HG03135 (cell line): Measurements from ENCODE around the gene OTX1.
"Not testable (repeated sequence)": the region's sequence is repeated elsewhere in the genome, so short reads cannot be mapped to it uniquely, and the experiment has no call there.

Experiments
- ATAC-seq: cut with Tn5 transposase; IDR thresholded peaks from one replicate; pipeline ENCODE4 v1.9.1; 2021; ENCODE audit warnings: mild to moderate bottlenecking, moderate library complexity; ENCODE audit not compliant: unreplicated experiment

OTX1 gene

GRCh38 chr2:63050334-63051041 lies at the start of gene OTX1:
Gene OTX1 (plus strand): TSS chr2:63050830. CDS start chr2:63052991, 2,161 bp downstream.
- peak; percentile 68 for ATAC-seq

GRCh38 chr2:63001576-63001975 lies 49.1 kb upstream of the OTX1 start:
- ATAC-seq = no peak

GRCh38 chr2:63003351-63003750 lies 47.3 kb upstream of the OTX1 start:
- ATAC-seq = no peak

GRCh38 chr2:63007813-63008458 lies 42.7 kb upstream of the OTX1 start:
- no peak for ATAC-seq

GRCh38 chr2:63008838-63009237 lies 41.8 kb upstream of the OTX1 start:
- ATAC-seq = no peak

- ATAC-seq = no peak
These were observed 41.1 kb upstream of the OTX1 start for GRCh38 chr2:63009490-63009889.

- no peak for ATAC-seq
These were observed 38.1 kb upstream of the OTX1 start for GRCh38 chr2:63012541-63012940.

- no peak for ATAC-seq
These were observed 37.2 kb upstream of the OTX1 start for GRCh38 chr2:63013438-63013837.

- no peak for ATAC-seq
These were observed 35.2 kb upstream of the OTX1 start for GRCh38 chr2:63015389-63015788.

GRCh38 chr2:63018439-63018838 lies 32.2 kb upstream of the OTX1 start:
- ATAC-seq = no peak

GRCh38 chr2:63019686-63020085 lies 30.9 kb upstream of the OTX1 start:
- not testable (repeated sequence) for ATAC-seq

- no peak for ATAC-seq
These were observed 27.2 kb upstream of the OTX1 start for GRCh38 chr2:63023444-63023843.

GRCh38 chr2:63027220-63027619 lies 23.4 kb upstream of the OTX1 start:
- no peak for ATAC-seq

GRCh38 chr2:63029058-63029457 lies 21.6 kb upstream of the OTX1 start:
- no peak for ATAC-seq

- ATAC-seq = no peak
These were observed 16.1 kb upstream of the OTX1 start for GRCh38 chr2:63034526-63034925.

GRCh38 chr2:63035169-63035568 lies 15.5 kb upstream of the OTX1 start:
- ATAC-seq = no peak

GRCh38 chr2:63035660-63036059 lies 15.0 kb upstream of the OTX1 start:
- ATAC-seq = no peak

GRCh38 chr2:63038034-63038433 lies 12.6 kb upstream of the OTX1 start:
- ATAC-seq = no peak

- no peak for ATAC-seq
These were observed 10.0 kb upstream of the OTX1 start for GRCh38 chr2:63040586-63040985.

- ATAC-seq = no peak
These were observed 9.0 kb upstream of the OTX1 start for GRCh38 chr2:63041592-63041991.

GRCh38 chr2:63044362-63045327 lies 6.0 kb upstream of the OTX1 start:
- no peak for ATAC-seq
